RCC 7860 (cell line): Measurements from ENCODE around the gene FYN.

ENCODE experiments used
- DNase-seq: peaks from one replicate; pipeline ENCODE4 v3.0.0-alpha.2; 2015; ENCODE audit warnings: low spot score
- FAIRE-seq: peaks from 2 replicates; lab custom pipeline; 2012; peaks lifted over from hg19 to GRCh38; lab: Jason Lieb, UNC

Gene FYN

DNA sequence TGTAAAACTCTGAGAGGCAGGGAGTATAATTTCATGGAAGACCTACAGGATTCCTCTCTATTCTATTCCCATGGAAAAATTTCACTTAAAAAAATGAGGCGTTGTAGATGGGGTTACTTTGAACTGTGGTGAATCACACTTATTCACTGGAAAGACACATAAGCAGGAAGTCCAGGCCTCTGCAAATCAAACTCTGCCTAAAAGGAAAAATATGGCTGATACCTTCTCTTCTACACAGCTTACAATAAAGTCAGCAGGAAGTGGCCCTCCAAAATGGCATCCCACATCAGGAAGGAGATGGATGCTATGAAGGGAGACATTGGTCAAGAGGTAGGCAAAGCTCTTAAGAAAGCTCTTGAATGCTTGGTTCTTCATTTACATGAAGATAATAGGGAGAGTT, 115.9 kb downstream of the FYN start:
- FAIRE-seq (no peak), DNase-seq (no peak)

DNA sequence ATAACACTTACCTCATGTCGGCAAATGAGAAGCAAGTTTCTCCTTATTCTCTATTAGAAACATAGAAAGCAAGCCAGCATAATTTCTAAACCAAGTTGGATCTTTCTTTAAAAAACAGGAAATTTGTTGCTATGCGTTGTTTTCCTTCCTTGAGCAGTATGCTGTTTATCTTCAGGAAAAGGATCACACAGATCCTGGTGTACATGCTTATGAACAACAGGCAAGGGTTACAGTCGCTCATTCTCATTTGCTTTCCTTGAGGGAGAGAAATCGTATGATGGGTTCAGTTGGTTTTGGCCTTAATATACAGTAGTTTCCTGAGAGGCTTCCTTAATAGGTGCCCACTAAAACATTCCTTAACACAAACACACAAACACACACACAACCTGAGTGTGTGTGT, 118.8 kb downstream of the FYN start:
- no peak for FAIRE-seq
- no peak for DNase-seq

DNA sequence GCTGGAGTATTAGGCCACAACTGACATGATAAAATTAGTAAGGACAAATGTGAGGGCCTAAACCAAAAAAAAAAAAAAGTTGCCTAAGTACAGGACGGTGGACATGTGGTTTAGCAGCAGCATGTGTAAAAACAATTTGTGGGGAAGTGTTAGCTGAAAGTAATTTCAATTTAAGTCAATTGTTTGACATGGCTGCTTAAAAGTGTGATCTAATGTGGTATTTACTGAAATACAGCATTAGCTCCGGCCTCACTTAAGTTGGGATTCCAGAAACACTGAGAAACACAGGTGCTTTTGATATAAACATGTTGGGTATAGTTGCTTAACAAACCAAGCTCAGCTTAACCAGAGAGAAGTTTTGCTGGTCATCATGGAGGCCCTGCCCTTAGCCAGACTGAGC, 119.7 kb downstream of the FYN start:
- DNase-seq: no peak
- no peak for FAIRE-seq

DNA sequence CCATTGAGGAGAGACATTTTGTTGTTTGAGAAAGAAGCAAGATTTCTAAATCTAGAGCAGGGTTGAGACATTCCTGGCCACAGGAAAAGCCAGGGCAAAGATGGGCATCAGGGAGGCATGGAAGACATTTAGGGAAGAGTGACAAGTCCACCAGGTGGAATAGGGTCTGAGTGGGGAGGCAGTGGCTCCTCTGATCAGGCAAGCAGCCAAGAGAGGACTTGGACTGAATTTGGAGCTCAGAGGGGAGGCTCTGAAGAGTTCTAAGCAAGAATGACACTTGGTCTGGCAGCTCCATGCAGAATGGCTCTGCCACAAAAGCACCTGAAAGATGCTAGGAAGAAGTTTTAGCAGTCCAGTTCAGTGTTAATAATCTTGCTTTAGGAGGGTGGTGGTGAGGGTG, 120.8 kb downstream of the FYN start:
- no peak for FAIRE-seq

DNA sequence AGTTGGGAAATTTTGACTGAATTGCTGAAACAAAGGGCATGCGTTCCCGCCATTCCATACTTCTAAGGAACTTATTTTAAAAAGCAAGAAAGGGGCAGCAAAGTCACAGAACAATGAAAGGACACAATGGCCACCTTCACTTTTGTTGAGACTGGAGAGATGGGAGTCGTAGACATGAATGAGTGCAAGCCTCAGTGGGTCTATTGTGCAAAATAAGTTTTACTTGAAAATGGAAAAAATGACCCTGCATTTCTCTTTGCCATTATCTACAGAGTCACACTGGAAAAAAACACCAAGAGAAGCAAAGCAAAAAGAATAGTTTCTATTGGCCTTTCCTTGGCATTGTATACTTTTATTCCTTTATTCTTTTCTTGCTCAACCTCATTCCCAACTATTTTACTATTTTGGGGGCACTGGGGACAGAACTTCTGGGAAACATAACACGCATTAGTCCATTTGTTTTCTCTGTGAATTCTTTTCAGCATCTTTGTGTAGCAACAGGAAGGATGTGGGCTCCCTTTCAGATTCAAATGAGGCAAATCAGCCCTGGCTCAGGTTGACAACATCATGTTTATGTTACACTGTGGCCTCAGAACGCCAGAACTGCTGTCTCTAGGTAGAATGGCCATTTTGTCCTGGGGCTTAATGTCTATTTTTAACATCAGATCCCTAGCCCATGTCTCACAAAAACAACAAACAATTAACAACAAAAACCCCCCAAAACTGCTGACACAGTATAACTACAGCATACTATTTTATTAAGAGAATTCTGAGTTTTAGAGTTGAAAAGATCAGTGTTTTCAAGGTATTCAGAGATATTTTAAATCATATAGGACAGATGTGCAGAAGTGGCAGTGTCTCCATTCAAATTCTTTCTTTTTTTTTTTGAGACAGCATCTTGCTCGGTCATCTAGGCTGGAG, 122.2 kb downstream of the FYN start:
- no peak for FAIRE-seq

More for the DNA sequence above, 120.8 kb downstream of the FYN start:
- DNase-seq: no peak

DNA sequence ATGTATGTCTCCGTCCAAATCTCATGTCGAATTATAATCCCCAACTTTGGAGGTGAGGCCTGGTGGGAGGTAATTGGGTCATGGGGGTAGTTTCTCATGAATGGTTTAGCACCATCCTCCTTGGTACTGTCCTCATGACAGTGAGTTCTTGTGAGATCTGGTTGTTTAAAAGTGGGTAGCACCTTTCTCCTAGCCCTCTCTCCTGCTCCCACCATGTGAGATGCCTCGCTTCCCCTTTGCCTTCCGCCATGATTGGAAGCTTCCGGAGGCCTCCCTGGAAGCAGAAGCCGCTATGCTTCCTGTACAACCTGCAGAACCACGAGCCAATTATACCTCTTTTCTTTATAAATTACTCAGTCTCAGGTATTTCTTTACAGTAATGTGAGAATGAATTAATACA, 123.1 kb downstream of the FYN start:
- FAIRE-seq (no peak), DNase-seq (no peak)

More for the DNA sequence above, 122.2 kb downstream of the FYN start:
- no peak for DNase-seq

DNA sequence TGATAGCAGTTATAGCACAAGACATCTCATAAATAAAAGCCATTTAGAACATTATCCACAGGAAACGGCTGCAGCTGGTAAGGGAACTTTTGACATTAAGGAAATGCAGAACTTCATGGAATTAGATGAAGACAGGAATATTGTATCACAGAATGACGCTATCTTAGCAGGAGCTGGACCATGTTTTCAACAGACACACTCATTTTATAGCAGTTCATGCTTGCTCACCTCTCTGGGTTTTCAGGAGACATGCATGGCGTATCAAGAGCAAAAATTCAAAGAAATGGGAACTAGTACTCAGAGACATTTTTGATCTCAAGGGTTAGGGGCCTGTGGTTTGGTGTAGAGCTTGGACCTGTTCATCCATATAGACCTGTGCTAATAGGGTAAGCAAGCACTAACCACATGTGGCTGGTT, 125.0 kb downstream of the FYN start:
- FAIRE-seq (no peak), DNase-seq (no peak)

DNA sequence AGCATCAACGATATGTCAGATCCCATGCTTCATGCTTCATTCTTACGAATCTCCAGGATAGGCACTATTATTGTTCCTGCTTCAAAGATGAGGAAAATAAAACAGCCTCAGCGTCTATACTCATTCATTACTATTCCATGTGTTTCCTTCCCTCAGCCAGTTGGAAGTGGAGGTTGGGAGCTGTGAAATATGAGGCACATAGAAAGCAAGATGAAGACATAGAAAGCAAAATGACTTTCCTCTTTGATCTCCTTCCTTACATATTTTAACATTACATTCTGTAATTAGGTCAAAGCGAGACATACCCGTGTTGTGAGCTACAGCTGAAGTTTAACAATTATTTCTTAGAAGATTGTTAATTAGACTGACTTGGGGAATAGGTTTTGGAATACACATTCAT, 125.4 kb downstream of the FYN start:
- no peak for FAIRE-seq

DNA sequence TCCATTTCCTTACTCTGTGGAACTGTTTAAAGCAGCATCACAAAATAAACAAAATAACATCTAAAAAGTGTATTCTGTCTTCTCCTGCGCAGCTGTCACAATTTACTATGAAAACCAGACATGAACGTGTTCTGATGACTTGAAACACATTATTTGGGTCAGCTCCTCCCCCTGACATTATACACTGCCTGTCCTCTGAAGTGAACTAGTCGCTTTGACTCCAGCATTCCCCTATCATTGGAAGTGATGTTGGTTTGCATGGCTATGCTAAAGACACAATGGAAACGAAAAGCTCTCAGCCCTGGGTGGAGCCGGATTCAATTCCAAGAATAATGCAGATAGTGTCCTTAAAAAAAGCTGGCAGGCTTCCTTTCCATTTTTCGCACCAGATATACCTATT, 125.9 kb downstream of the FYN start:
- FAIRE-seq (no peak), DNase-seq (no peak)

More for the DNA sequence above, 125.4 kb downstream of the FYN start:
- no peak for DNase-seq

DNA sequence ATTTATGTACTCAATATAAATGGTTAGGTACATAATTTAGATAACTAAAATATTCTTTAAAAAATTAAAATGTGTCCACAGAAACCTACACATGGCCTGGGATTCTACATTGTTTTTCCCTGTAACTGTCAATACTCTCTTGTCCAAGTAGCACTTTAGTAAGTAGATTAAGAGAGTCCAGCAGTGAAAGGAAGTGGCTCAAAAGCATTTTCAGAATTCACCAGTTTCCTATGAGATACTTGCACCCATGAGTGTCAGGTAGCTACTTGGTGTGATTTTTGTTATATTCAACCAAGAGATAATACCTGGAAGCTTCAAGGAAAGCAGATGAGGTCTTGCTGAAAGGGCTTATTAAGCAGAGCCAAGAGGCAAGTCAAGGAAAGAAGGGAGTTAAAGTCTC, 126.3 kb downstream of the FYN start:
- no peak for DNase-seq
- FAIRE-seq: no peak

DNA sequence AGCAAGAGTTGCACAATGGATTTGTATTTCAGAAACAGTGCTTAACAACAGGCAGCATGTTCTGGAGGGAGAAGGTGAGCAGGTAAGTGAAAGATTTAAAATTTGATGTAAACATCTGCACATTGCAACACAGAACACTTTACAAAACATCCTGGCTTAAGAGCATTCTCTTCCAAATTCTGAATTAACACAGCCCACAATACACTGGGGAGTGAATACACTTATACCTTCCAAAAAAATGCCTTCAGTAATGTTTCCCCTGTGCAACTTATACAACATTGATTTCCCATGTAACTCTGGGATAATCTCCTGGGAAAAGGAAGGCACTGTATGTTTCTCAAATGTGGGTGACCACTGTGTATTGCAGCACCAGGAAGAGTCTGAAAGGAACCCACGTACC, 127.6 kb downstream of the FYN start:
- no peak for DNase-seq
- FAIRE-seq: no peak

DNA sequence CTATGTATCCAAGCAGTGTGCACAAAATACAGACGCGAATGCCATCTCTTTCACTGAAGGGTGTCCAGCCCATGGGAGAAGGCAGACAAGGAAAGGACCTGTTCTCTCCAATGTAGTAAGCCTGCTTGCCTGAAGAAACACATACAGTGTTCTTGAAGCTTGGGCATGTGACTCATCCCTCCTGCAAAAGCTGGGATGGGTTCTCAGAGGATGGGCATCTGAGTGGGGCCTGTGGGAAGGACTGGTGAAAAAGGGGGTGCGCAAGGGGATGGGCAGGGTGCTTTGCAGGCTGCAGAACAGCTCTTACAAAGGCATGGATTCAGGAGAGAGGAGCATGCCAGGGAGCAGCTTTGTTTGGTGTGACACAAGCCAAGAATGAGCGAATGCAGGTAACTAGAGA, 128.1 kb downstream of the FYN start:
- DNase-seq: no peak

DNA sequence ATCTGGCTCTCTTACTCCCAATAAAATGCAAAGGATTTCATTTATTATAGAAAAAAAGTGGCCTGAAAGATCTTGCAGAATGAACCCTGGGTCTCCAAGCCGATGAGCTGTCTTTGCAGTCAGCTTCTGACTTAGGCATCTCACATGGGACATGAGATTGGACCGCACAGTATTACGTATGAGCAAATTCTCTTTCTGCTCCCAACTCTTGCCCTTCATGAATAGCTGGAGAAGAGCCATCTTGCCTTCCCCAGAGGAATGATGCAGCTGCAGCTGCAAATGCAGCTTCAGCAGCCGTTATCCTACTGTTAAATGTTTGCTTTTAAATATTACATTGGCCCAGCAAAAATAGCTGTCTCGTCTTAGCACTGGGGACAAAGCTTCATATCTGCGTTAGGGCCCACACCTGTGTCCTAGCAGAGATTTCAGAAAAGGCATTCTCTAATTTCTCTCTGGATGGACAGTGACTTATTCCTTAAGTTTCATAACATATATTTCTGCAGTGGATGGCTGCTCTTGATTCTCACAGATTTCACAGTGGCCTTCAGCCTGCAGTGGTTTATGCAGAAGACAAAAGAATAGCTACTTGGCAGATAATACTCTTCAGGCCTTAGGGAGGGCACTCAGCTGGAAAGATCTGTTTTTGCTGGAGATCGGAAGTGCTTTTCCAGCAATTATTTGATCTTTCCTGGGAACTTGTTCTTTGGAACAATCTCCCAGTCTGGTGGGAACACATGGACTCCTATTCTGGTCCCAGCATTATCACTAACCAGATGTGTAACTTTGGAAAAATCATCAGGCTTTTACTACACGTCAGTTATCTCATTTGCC, 129.2 kb downstream of the FYN start:
- no peak for DNase-seq

More for the DNA sequence above, 128.1 kb downstream of the FYN start:
- no peak for FAIRE-seq

DNA sequence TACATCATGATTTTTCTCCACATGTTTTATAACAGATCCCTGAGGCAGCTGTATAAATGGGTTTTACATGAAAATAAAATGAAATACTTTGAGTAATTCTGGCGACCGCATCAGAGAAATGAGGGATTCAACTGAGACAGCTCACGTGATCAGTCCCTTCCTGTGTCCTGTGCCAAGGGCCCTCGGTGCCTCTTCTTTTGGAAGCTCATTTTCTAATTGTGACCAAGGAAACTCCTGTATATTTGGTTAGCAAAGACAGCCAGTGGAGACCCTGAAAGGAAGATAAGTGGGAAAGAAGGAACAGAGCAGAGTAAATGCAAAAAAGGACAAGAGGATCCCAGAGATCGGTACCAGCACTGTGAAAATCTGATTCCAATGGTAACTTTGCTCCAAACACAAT, 129.9 kb downstream of the FYN start:
- FAIRE-seq: no peak
- no peak for DNase-seq

More for the DNA sequence above, 129.2 kb downstream of the FYN start:
- FAIRE-seq: no peak

DNA sequence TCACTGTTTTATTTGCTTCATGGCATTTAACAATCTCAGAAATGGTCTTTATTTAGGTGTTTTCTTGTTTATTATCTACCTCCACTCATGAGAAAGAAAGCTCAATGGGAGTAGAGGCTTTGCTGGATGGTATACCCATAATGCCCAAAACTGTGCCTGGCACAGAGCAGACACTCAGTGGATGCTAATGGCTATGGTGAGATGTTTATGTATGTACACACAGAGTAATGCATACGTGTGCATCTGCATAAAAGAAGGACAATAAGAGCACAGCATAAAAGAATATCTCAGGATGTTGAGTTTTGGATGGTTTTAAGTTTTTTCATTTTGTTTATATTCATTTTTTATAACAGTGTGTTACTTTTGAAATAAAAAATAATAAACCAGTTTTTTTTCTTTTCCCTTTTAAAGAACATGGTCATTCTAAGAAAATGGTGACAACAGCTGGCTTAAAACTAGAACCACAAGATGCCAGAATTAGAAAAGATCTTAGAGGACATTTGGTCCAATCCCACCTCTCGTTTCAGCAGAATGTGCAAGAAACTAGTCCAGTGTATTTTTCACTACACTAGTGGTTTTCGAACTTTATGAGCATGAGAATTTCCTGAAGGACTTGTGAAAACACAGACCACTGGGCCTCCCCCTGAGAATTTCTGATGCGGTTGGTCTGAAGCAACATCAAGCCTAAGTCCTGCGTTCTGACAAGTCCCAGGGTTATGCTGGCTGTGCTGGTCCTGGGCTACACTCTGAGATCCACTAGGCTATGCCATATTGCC, 131.9 kb downstream of the FYN start:
- no peak for FAIRE-seq
- DNase-seq: no peak

DNA sequence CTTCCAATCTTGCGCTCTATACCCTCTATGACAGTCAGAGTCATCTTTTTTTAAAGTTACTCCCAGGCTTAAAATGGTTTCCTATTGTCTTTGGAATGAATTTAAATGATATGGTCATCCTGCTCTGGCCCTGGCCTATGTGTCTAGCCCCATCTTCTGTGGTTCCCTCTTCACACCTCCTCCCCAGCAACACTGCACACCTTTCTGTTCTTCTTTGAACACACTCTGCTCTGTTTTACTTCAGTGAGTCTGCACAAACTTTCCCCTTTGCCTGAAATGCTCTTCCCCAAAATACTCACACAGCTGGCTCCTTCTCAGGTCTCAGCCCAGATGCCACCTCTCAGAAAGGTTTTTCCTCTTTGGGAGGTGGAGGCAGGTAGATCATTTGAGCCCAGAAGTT, 132.7 kb downstream of the FYN start:
- FAIRE-seq: no peak
- no peak for DNase-seq

DNA sequence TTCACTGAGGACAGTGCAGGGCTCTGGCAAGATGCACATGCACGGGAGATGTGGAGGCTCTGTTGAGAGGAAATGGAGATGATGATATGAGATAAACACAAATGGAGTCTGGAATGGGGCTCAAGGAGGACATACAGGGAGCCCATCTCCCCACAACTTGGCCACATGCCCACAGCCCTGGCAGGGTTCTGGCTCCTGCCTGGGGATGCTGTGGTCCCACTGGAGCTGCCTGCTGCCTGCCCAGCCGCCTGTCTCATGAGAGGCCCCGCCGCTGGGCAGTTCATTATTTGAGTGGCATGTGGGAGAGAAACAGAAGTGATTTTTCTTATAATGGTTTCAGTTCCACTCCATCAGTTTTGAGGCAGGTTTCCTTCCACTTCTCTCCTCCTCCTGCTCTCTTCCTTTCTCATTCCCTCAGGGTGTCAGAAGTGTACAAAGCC, 134.0 kb downstream of the FYN start:
- FAIRE-seq (no peak), DNase-seq (no peak)

DNA sequence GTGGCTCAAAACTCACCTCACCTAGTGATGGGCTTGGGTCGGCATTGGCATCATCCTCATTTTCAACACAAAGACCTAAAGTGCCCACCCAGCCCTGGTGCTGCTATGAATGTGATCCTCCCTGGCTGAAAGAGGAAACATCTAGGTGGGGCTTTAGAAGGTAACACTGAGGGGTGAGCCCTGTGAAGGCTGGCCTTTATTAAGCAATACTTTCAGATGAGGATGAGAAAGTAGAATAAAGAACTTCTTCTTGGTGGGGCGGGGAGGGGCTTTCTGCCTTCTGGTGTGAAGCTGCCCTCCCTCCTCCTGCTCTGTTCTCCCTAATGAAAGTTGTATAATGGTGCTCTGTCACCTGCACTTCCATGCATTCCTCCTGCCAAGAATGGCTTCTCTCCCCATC, 134.6 kb downstream of the FYN start:
- no peak for DNase-seq

DNA sequence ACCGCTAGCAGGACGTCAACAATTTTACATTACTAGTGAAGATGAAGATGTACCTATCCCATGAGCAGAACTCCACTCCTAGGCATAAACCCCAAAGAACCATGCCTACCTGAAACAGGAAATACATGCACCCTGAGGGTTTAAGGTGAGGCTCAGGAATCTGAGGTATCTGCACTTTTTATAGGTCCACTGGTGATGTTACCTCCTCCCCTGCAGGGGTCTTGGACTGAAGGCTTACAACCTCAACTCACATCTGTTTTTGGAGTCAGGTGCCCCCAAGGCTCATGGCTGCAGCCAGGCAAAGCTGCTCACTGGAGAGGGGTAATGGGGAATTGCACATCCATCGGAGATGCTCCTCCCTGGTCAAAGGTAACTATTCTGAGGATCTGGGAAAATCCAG, 135.1 kb downstream of the FYN start:
- DNase-seq (no peak), FAIRE-seq (no peak)

More for the DNA sequence above, 134.6 kb downstream of the FYN start:
- no peak for FAIRE-seq

DNA sequence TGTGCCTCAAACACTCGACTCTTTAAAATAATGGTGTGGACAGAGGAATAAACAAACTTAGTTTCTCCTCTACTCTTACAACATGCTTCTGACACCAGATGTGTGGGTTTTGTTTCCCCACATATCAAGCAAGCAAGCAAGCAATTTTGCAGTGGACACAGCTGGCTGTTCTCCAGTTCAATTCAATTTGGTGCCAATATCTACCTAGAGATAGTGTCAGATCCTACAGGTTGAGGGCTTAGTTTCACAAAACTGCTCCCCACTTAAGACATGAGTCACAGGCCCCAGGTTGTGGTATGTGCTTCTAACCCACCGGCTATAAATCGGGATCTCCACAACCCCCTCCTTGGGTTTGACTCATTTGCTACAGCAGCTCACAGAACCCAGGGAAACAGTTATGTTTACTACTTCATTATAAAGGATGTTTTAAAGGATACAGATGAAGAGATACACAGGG, 136.2 kb downstream of the FYN start:
- FAIRE-seq: no peak
- DNase-seq: no peak
